Epidermal melanocyte (primary cell): ENCODE measurements around the gene RNF115.
"Not testable (repeated sequence)": the region's sequence is repeated elsewhere in the genome, so short reads cannot be mapped to it uniquely, and the experiment has no call there.

Source experiments
- DNase-seq: peaks from one replicate; pipeline ENCODE4 v3.0.0; 2011; ENCODE audit warnings: low spot score; ENCODE audit not compliant: insufficient read length

Gene RNF115

GRCh38 chr1:145730900-145731299 lies 93.0 kb downstream of the RNF115 start:
- DNase-seq, result no peak

GRCh38 chr1:145730467-145730866 lies 93.4 kb downstream of the RNF115 start:
- DNase-seq, result no peak

- no peak for DNase-seq
These were observed 94.0 kb downstream of the RNF115 start for GRCh38 chr1:145729666-145730436.

GRCh38 chr1:145729196-145729595 lies 94.7 kb downstream of the RNF115 start:
- DNase-seq, result no peak

GRCh38 chr1:145726193-145726592 lies 97.7 kb downstream of the RNF115 start:
- DNase-seq, result not testable (repeated sequence)

- no peak for DNase-seq
These were observed 102.8 kb downstream of the RNF115 start for GRCh38 chr1:145720878-145721671.

- DNase-seq, result no peak
These were observed 103.4 kb downstream of the RNF115 start for GRCh38 chr1:145720556-145720877.

- no peak for DNase-seq
These were observed 104.4 kb downstream of the RNF115 start, which contains the start of gene CD160 for GRCh38 chr1:145719230-145720079. Gene CD160, plus strand, starts transcription at chr1:145719499. Its CDS starts 8,829 bp downstream, at chr1:145728328.

GRCh38 chr1:145718465-145718864 lies 105.4 kb downstream of the RNF115 start:
- not testable (repeated sequence) for DNase-seq

- no peak for DNase-seq
These were observed 106.1 kb downstream of the RNF115 start for GRCh38 chr1:145717833-145718232.

GRCh38 chr1:145716641-145717345 lies 107.1 kb downstream of the RNF115 start:
- no peak for DNase-seq

GRCh38 chr1:145714524-145715111 lies 109.3 kb downstream of the RNF115 start:
- DNase-seq, result no peak

- DNase-seq, result no peak
These were observed 112.7 kb downstream of the RNF115 start for GRCh38 chr1:145711213-145711651.

GRCh38 chr1:145710291-145711027 lies 113.4 kb downstream of the RNF115 start:
- DNase-seq, result no peak

GRCh38 chr1:145708063-145708462 lies 115.8 kb downstream of the RNF115 start:
- no peak for DNase-seq

- DNase-seq, result no peak
These were observed 116.6 kb downstream of the RNF115 start, which contains the start of gene PDZK1 for GRCh38 chr1:145707183-145707867. Gene PDZK1, minus strand, starts transcription at chr1:145707368. Its CDS starts 19,347 bp downstream, at chr1:145688021.

- DNase-seq, result no peak
These were observed 117.7 kb downstream of the RNF115 start for GRCh38 chr1:145706086-145706664.

- no peak for DNase-seq
These were observed 118.3 kb downstream of the RNF115 start for GRCh38 chr1:145705622-145706021.

GRCh38 chr1:145702826-145703225 lies 121.1 kb downstream of the RNF115 start:
- no peak for DNase-seq
